ENCODE measurements around the gene KDR. TPM values are rescaled to one million over a fixed set of nuclear protein-coding genes. Genes with fewer than 3 reads are reported as not detected.

Gene KDR
- total RNA-seq, 1 experiment from 2014 or later, result not detected

- no peak for DNase-seq (ENCODE audit: low spot score)
Observed at GRCh38 chr4:55029821-55030503, 95.4 kb downstream of the KDR start.

- no peak for DNase-seq (ENCODE audit: low spot score)
Observed at GRCh38 chr4:55029321-55029720, 96.1 kb downstream of the KDR start.

Small RNA genes lying within 50 kb of the gene (small RNA-seq; reads per million reads assigned to genes)
- gene RN7SL424P (not detected), gene RNU6-410P (not detected)

Other genes with a start within 250 kb of the KDR start
- 3.8 and 3.9 TPM in 2 replicates for gene SRD5A3, start 220.6 kb upstream of the KDR start, total RNA-seq (2014; rRNA removed; shearing (Covaris generic))

Measured in HT-29 (cell line).